Motor neuron (in vitro differentiated cells): ENCODE results near the gene BTBD19. TPM values are rescaled to one million over a fixed set of nuclear protein-coding genes. Genes with fewer than 3 reads are reported as not detected.
"Not testable (repeated sequence)": the region's sequence is repeated elsewhere in the genome, so short reads cannot be mapped to it uniquely, and the experiment has no call there.

Experiments
- ATAC-seq, 8 experiments: fragments of 200-7000 bp; cut with Tn5 transposase; replicated peaks in 6 of 8; 2 replicates each; pipeline ENCODE4 v1.8.0; 2021; ENCODE audit warnings: mild to moderate bottlenecking in 8 of 8, moderate library complexity in 8 of 8
- H3K27ac ChIP-seq, 2 donors: fragments of 250-450 bp; sonication (Bioruptor Pico); 2 replicates each; pipeline ENCODE4 v1.9.0; 2021; ENCODE audit warnings: antibody characterized with exemption in 2 of 2, mild to moderate bottlenecking in 2 of 2, moderate library complexity in 1 of 2
- H3K4me1 ChIP-seq, 2 donors: fragments of 250-450 bp; sonication (Bioruptor Pico); replicated peaks in 1 of 2; 2 replicates each; pipeline ENCODE4 v1.6.1; 2021; ENCODE audit warnings: antibody characterized with exemption in 2 of 2, mild to moderate bottlenecking in 2 of 2, moderate library complexity in 1 of 2
- H3K4me3 ChIP-seq, 5 donors: fragments of 250-450 bp; sonication (Bioruptor Pico); 2 replicates each; pipeline ENCODE4 v1.9.0; 2021; ENCODE audit warnings: antibody characterized with exemption in 5 of 5, mild to moderate bottlenecking in 5 of 5, moderate library complexity in 4 of 5
- WGBS, 10 experiments: fragments of 450-650 bp; shearing (Covaris generic); methylation state at CpG; one replicate each; pipeline ENCODE4 v1.0.0; 2022; 5-methylcytosine and 5-hydroxymethylcytosine counted together
- in situ Hi-C, 9 experiments: fragments of 400-800 bp; cut with MboI; loops; one replicate each; pipeline ENCODE4 v1.15.0; 2021; ENCODE audit warnings: low sequenced_read_pairs in 9 of 9, low pct_unique_long_range_greater_than_20kb in 2 of 9; ENCODE audit not compliant: unreplicated experiment in 9 of 9
- total RNA-seq, 8 experiments: library from RNA; unstranded; fragments of 300-600 nt; gene quantifications; 2 replicates each; pipeline versions ENCODE4 v1.2.3 to v1.2.4, GENCODE V29; 2022

BTBD19 gene
- total RNA-seq, 8 experiments from 2014 or later = 0.60 to 18.5 (median 6.0) TPM

- ATAC-seq = no peak
- Histone ChIP-seq H3K4me1 (peaks cover 0 to 3% of the 10 kb centered on the region in 2 donors), H3K27ac (no peak overlapping the region), H3K4me3 (no peak overlapping the region)
- in situ Hi-C loops = loop anchor here in 5 of 9 experiments (10.0 to 25.0 kb wide), 5 partner anchors 156 to 481 kb away; partner anchors contain the start of genes EIF2B3 (in 1 of the 5), HECTD3 (in 1 of the 5) and UROD (in 1 of the 5)
- WGBS, 10 experiments = 63 to 97% (median 80%) methylated on average over 1 to 9 of the region's 10 CpGs; no CpG with 5 or more reads in 5 of the 10 experiments
Observed at GRCh38 chr1:44830900-44831304, 22.6 kb downstream of the BTBD19 start.

GRCh38 chr1:44831516-44831915, 23.2 kb downstream of the BTBD19 start:
- ATAC-seq = no peak
- WGBS, 10 experiments = 40 to 72% (median 64%) methylated on average over 2 to 8 of the region's 9 CpGs; no CpG with 5 or more reads in 6 of the 10 experiments
- no peak overlapping the region for H3K4me3 ChIP-seq
- no peak overlapping the region for H3K27ac ChIP-seq
- peaks cover 0 to 6% of the 10 kb centered on the region in 2 donors for H3K4me1 ChIP-seq
- in situ Hi-C loops = loop anchor here in 5 of 9 experiments (10.0 to 25.0 kb wide), 5 partner anchors 156 to 481 kb away; partner anchors contain the start of genes EIF2B3 (in 1 of the 5), HECTD3 (in 1 of the 5) and UROD (in 1 of the 5)

- Histone ChIP-seq H3K27ac (no peak overlapping the region), H3K4me3 (no peak overlapping the region), H3K4me1 (peaks cover 0 to 6% of the 10 kb centered on the region in 2 donors)
- peak in 2 of 8 experiments; percentile 11 to 17 for ATAC-seq
- in situ Hi-C loops = loop anchor here in 5 of 9 experiments (10.0 to 25.0 kb wide), 5 partner anchors 155 to 480 kb away; partner anchors contain the start of genes EIF2B3 (in 1 of the 5), HECTD3 (in 1 of the 5) and UROD (in 1 of the 5)
- WGBS, 10 experiments = 67 to 90% (median 87%) methylated on average over 1 to 10 of the region's 13 CpGs; no CpG with 5 or more reads in 2 of the 10 experiments
Observed at GRCh38 chr1:44832056-44832705, 23.9 kb downstream of the BTBD19 start.

- WGBS, 10 experiments = 62 to 97% (median 83%) methylated on average over 1 to 5 of the region's 7 CpGs
- Histone ChIP-seq H3K27ac (no peak overlapping the region), H3K4me1 (peaks cover 0 to 6% of the 10 kb centered on the region in 2 donors), H3K4me3 (no peak overlapping the region)
- in situ Hi-C loops = loop anchor here in 5 of 9 experiments (10.0 to 25.0 kb wide), 5 partner anchors 153 to 478 kb away; partner anchors contain the start of genes EIF2B3 (in 1 of the 5), HECTD3 (in 1 of the 5) and UROD (in 1 of the 5)
- no peak for ATAC-seq
Observed at GRCh38 chr1:44834328-44834727, 26.0 kb downstream of the BTBD19 start.

- in situ Hi-C loops = loop anchor here in 5 of 9 experiments (10.0 to 25.0 kb wide), 5 partner anchors 151 to 476 kb away; partner anchors contain the start of genes EIF2B3 (in 1 of the 5), HECTD3 (in 1 of the 5) and UROD (in 1 of the 5)
- peaks cover 0 to 6% of the 10 kb centered on the region in 2 donors for H3K4me1 ChIP-seq
- no peak overlapping the region for H3K27ac ChIP-seq
- peak; percentile 21 to 93 (median 89) for ATAC-seq
- no peak overlapping the region for H3K4me3 ChIP-seq
- 0 to 86% (median 69%) methylated on average over 1 to 23 of the region's 23 CpGs for WGBS, 10 experiments
Observed at GRCh38 chr1:44835738-44836675, 27.7 kb downstream of the BTBD19 start.

- WGBS, 10 experiments = 75 to 100% (median 91%) methylated on average over 1 to 11 of the region's 11 CpGs; no CpG with 5 or more reads in 1 of the 10 experiments
- not testable (repeated sequence) for H3K27ac ChIP-seq, H3K4me1 ChIP-seq, ATAC-seq, H3K4me3 ChIP-seq
- in situ Hi-C loops = loop anchor here in 5 of 9 experiments (10.0 to 25.0 kb wide), 5 partner anchors 149 to 474 kb away; partner anchors contain the start of genes EIF2B3 (in 1 of the 5), HECTD3 (in 1 of the 5) and UROD (in 1 of the 5)
Observed at GRCh38 chr1:44838294-44838693, 30.0 kb downstream of the BTBD19 start.

- H3K27ac ChIP-seq = no peak overlapping the region
- ATAC-seq = peak in 2 of 8 experiments; percentile 71 to 76
- H3K4me1 ChIP-seq = peaks cover 0 to 12% of the 10 kb centered on the region in 2 donors
- in situ Hi-C loops = loop anchor here in 5 of 9 experiments (10.0 to 25.0 kb wide), 5 partner anchors 148 to 473 kb away; partner anchors contain the start of genes EIF2B3 (in 1 of the 5), HECTD3 (in 1 of the 5) and UROD (in 1 of the 5)
- no peak overlapping the region for H3K4me3 ChIP-seq
- WGBS, 10 experiments = 0 to 75% (median 32%) methylated on average over 1 to 2 of the region's 4 CpGs; no CpG with 5 or more reads in 6 of the 10 experiments
Observed at GRCh38 chr1:44839576-44839975, 31.3 kb downstream of the BTBD19 start.

- 40 to 80% (median 64%) methylated on average over 1 to 13 of the region's 16 CpGs; no CpG with 5 or more reads in 6 of the 10 experiments for WGBS, 10 experiments
- Histone ChIP-seq H3K27ac (peak overlapping the region in 1 of 2 donors; percentile 67), H3K4me1 (peaks cover 0 to 9% of the 10 kb centered on the region in 2 donors), H3K4me3 (peak overlapping the region; percentile 44 to 54 (median 48))
- ATAC-seq = peak in 5 of 8 experiments; percentile 11 to 27 (median 21)
- in situ Hi-C loops = loop anchor here in 3 of 9 experiments (25.0 kb wide), 3 partner anchors 145 to 470 kb away; partner anchors contain the start of genes EIF2B3 (in 1 of the 3), HECTD3 (in 1 of the 3) and UROD (in 1 of the 3)
Observed at GRCh38 chr1:44842486-44842861, 34.2 kb downstream of the BTBD19 start.

- in situ Hi-C loops = loop anchor here in 3 of 9 experiments (25.0 kb wide), 3 partner anchors 144 to 469 kb away; partner anchors contain the start of genes EIF2B3 (in 1 of the 3), HECTD3 (in 1 of the 3) and UROD (in 1 of the 3)
- H3K4me1 ChIP-seq = peaks cover 0 to 14% of the 10 kb centered on the region in 2 donors
- peak within 1 kb of the TSS; percentile 44 to 54 (median 48) for H3K4me3 ChIP-seq
- 0 to 4% (median 3%) methylated on average over 1 to 13 of the region's 72 CpGs; no CpG with 5 or more reads in 7 of the 10 experiments for WGBS, 10 experiments
- peak within 1 kb of the TSS; percentile 8 to 67 for H3K27ac ChIP-seq
- ATAC-seq = peak; percentile 43 to 97 (median 96)
Observed at GRCh38 chr1:44842862-44843655, 34.7 kb downstream of the BTBD19 start, which contains the start of gene PTCH2. PTCH2 (minus strand) TSS chr1:44843253; CDS start chr1:44842932, 321 bp downstream.

- in situ Hi-C loops = loop anchor here in 3 of 9 experiments (25.0 kb wide), 3 partner anchors 140 to 465 kb away; partner anchors contain the start of genes EIF2B3 (in 1 of the 3), HECTD3 (in 1 of the 3) and UROD (in 1 of the 3)
- H3K27ac ChIP-seq = no peak overlapping the region
- H3K4me3 ChIP-seq = no peak overlapping the region
- H3K4me1 ChIP-seq = peaks cover 0 to 21% of the 10 kb centered on the region in 2 donors
- no peak for ATAC-seq
- WGBS, 10 experiments = 100% methylated on average over 1 of the region's 1 CpG; no CpG with 5 or more reads in 7 of the 10 experiments
Observed at GRCh38 chr1:44846985-44847384, 38.7 kb downstream of the BTBD19 start.

- Histone ChIP-seq H3K4me3 (no peak overlapping the region), H3K4me1 (peaks cover 0 to 21% of the 10 kb centered on the region in 2 donors), H3K27ac (no peak overlapping the region)
- in situ Hi-C loops = loop anchor here in 3 of 9 experiments (25.0 kb wide), 3 partner anchors 139 to 464 kb away; partner anchors contain the start of genes EIF2B3 (in 1 of the 3), HECTD3 (in 1 of the 3) and UROD (in 1 of the 3)
- no peak for ATAC-seq
- WGBS, 10 experiments = 0 to 100% (median 21%) methylated on average over 1 of the region's 1 CpG; no CpG with 5 or more reads in 6 of the 10 experiments
Observed at GRCh38 chr1:44847845-44848244, 39.5 kb downstream of the BTBD19 start.
